K562 (cell line): ENCODE results near the gene EFEMP2. TPM values are rescaled to one million over a fixed set of nuclear protein-coding genes. Genes with fewer than 3 reads are reported as not detected.

Experiments
- EP400 ChIP-seq: fragments of 450-650 bp; IDR thresholded peaks from 2 replicates; pipeline ENCODE4 v1.6.1; 2017; ENCODE audit warnings: antibody characterized with exemption, mild to moderate bottlenecking, moderate library complexity
- GABPB2 ChIP-seq: fragments of 250-450 bp; sonication (Bioruptor Pico); conservative IDR thresholded peaks from 2 replicates; pipeline ENCODE4 v1.5.1; 2021; ENCODE audit warnings: mild to moderate bottlenecking
- HNRNPL ChIP-seq: fragments of 200-400 bp; formaldehyde crosslinking; IDR thresholded peaks from 2 replicates; pipeline ENCODE4 v1.6.1; 2017; ENCODE audit warnings: low read depth, mild to moderate bottlenecking, low read length
- MCM3 ChIP-seq: fragments of 450-650 bp; IDR thresholded peaks from 2 replicates; pipeline ENCODE4 v1.6.1; 2016
- MED1 ChIP-seq: sonication (generic); formaldehyde crosslinking; IDR thresholded peaks from 2 replicates; pipeline ENCODE4 v1.8.1; 2023; ENCODE audit warnings: missing genetic modification reagents, borderline replicate concordance
- RBFOX2 ChIP-seq: fragments of 200-400 bp; formaldehyde crosslinking; IDR thresholded peaks from 2 replicates; pipeline ENCODE4 v1.6.1; 2017; ENCODE audit warnings: low read depth, mild to moderate bottlenecking, low read length, moderate library complexity
- RBM39 ChIP-seq: fragments of 200-400 bp; formaldehyde crosslinking; optimal IDR thresholded peaks from 2 replicates; pipeline ENCODE3; 2018; ENCODE audit warnings: low read depth, low read length
- RNF2 ChIP-seq: sonication (generic); IDR thresholded peaks from 2 replicates; pipeline ENCODE4 v1.6.1; 2016
- SIX5 ChIP-seq, 2 experiments: IDR thresholded peaks; 2 replicates each; pipeline ENCODE4 v1.6.1; 2011; ENCODE audit warnings: low read length in 2 of 2, borderline replicate concordance in 1 of 2, low read depth in 1 of 2, mild to moderate bottlenecking in 1 of 2, moderate library complexity in 1 of 2; ENCODE audit not compliant: insufficient read depth in 1 of 2
- TGIF2 ChIP-seq: sonication (generic); formaldehyde crosslinking; IDR thresholded peaks from 2 replicates; pipeline ENCODE4 v1.8.1; 2022; ENCODE audit warnings: mild to moderate bottlenecking, missing genetic modification reagents, moderate library complexity
- ZC3H4 ChIP-seq: sonication (generic); formaldehyde crosslinking; IDR thresholded peaks from 2 replicates; pipeline ENCODE4 v1.9.0; 2021; ENCODE audit warnings: missing genetic modification reagents, borderline replicate concordance
- ZNF140 ChIP-seq: fragments of 250-450 bp; sonication (Bioruptor Pico); IDR thresholded peaks from 2 replicates; pipeline ENCODE4 v1.8.0; 2021; ENCODE audit warnings: moderate library complexity, mild to moderate bottlenecking, inconsistent platforms
- ZNF24 ChIP-seq: fragments of 450-650 bp; IDR thresholded peaks from 2 replicates; pipeline ENCODE4 v1.6.1; 2016
- ZNF445 ChIP-seq: fragments of 250-450 bp; sonication (Bioruptor Pico); IDR thresholded peaks from 2 replicates; pipeline ENCODE4 v1.4.0; 2020; ENCODE audit warnings: low read depth, mild to moderate bottlenecking, moderate library complexity
- ZNF644 ChIP-seq: fragments of 200-800 bp; sonication (Bioruptor generic); IDR thresholded peaks from 2 replicates; pipeline ENCODE4 v1.6.1; 2016; ENCODE audit warnings: low read depth, missing genetic modification characterization, missing compliant biosample characterization
- polyA plus RNA-seq, 8 experiments: library from polyadenylated mRNA; depleted of rRNA in 4 of 8; stranded (reverse) in 5 of 8; unstranded in 3 of 8; fragments of >200 nt; fragmentation: Nextera tagmentation in 2 of 8; fragmentation: Illumina TruSeq in 1 of 8; extraction: Ambion mirVana in 2 of 8; extraction: Trizol in 1 of 8; gene quantifications; 2 replicates each; pipeline versions ENCODE4 v1.2.1 to v1.2.3, GENCODE V29; 2011 to 2014; ENCODE audit warnings: inconsistent platforms in 1 of 8, missing spikeins in 1 of 8
- total RNA-seq, 7 experiments: library from RNA; depleted of rRNA in 6 of 7; stranded (reverse); fragments of >200 nt in 6 of 7; fragmentation: Illumina TruSeq in 2 of 7; extraction: Trizol in 2 of 7; gene quantifications; 2 replicates each; pipeline versions ENCODE4 v1.2.1 to v1.2.3, GENCODE V29; 2011 to 2021; ENCODE audit warnings: low replicate concordance in 1 of 7
- TF ChIP-seq, protein P1 (sequence below): fragments of 200-800 bp; sonication (Bioruptor generic); IDR thresholded peaks from 2 replicates; pipeline ENCODE4 v1.6.1; 2017; ENCODE audit warnings: missing genetic modification characterization, missing compliant biosample characterization
- TF ChIP-seq, protein P2 (sequence below): fragments of 450-650 bp; IDR thresholded peaks from one replicate; pipeline ENCODE4 v1.6.1; 2018; ENCODE audit warnings: mild to moderate bottlenecking, moderate library complexity; ENCODE audit not compliant: partially characterized antibody
- TF ChIP-seq, protein P3 (sequence below), 2 experiments: fragments of 450-650 bp; IDR thresholded peaks; 2 replicates each; pipeline ENCODE4 v1.6.1; 2016
- TF ChIP-seq, protein P4 (sequence below): fragments of 250-450 bp; sonication (Bioruptor Pico); IDR thresholded peaks from 2 replicates; pipeline ENCODE4 v1.5.0; 2020; ENCODE audit warnings: mild to moderate bottlenecking, borderline replicate concordance

EFEMP2 gene
- total and polyA plus RNA-seq, 9 of the 15 experiments (the other 6 are each of a cell fraction or from before 2014, with no cell fraction given) = 0.07 to 2.9 (median 0.69) TPM; not detected in 1

DNA sequence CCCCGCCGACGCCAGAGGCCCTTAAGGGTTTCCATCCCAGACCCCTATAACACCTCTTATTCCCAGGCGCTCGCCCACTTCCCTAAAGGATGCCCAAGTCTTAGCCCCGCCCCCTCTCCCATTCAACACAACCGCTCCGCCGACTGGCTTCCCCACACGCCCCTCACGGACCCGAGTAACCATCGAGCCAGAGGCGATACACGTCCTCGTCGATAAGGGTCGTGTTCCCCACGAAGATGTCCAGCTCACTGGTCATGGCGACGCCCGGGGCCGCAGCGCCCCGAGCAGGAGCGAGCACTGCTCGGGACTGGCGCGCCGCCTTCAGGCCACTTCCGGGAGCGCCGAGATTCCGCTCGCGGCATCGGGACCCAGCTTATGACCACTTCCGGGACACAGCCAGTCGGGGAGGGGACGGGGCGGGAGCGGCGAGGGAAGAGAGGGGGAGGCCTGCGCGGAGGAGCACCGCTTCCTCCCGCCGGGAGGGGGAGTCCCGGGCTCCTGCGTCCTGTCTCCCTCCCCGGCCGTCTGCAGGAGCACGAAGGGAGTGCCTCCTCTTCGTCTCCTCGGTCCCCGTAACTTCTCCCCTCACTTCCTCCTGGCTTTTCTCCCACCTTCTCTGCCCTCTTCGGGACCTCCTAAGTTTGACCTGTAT, 15.7 kb upstream of the EFEMP2 start, which contains the start of gene FIBP (continued):
- TF ChIP-seq, protein P1, sequence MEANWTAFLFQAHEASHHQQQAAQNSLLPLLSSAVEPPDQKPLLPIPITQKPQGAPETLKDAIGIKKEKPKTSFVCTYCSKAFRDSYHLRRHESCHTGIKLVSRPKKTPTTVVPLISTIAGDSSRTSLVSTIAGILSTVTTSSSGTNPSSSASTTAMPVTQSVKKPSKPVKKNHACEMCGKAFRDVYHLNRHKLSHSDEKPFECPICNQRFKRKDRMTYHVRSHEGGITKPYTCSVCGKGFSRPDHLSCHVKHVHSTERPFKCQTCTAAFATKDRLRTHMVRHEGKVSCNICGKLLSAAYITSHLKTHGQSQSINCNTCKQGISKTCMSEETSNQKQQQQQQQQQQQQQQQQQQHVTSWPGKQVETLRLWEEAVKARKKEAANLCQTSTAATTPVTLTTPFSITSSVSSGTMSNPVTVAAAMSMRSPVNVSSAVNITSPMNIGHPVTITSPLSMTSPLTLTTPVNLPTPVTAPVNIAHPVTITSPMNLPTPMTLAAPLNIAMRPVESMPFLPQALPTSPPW (CRISPR knock-in tag) = peak; percentile 96
- no peak for TF ChIP-seq ZNF445 (CRISPR knock-in tag)
- no peak for TF ChIP-seq MED1
- TF ChIP-seq ZC3H4 (CRISPR knock-in tag) = no peak
- TF ChIP-seq ZNF24 = no peak
- TF ChIP-seq RBM39 = no peak
- TF ChIP-seq ZNF644 (tag) = no peak
- TF ChIP-seq ZNF140 (CRISPR knock-in tag) = no peak
- TF ChIP-seq, protein P2, sequence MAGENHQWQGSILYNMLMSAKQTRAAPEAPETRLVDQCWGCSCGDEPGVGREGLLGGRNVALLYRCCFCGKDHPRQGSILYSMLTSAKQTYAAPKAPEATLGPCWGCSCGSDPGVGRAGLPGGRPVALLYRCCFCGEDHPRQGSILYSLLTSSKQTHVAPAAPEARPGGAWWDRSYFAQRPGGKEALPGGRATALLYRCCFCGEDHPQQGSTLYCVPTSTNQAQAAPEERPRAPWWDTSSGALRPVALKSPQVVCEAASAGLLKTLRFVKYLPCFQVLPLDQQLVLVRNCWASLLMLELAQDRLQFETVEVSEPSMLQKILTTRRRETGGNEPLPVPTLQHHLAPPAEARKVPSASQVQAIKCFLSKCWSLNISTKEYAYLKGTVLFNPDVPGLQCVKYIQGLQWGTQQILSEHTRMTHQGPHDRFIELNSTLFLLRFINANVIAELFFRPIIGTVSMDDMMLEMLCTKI = no peak
- TF ChIP-seq, protein P3, sequence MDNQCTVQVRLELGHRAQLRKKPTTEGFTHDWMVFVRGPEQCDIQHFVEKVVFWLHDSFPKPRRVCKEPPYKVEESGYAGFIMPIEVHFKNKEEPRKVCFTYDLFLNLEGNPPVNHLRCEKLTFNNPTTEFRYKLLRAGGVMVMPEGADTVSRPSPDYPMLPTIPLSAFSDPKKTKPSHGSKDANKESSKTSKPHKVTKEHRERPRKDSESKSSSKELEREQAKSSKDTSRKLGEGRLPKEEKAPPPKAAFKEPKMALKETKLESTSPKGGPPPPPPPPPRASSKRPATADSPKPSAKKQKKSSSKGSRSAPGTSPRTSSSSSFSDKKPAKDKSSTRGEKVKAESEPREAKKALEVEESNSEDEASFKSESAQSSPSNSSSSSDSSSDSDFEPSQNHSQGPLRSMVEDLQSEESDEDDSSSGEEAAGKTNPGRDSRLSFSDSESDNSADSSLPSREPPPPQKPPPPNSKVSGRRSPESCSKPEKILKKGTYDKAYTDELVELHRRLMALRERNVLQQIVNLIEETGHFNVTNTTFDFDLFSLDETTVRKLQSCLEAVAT (IDR thresholded peaks at IDR 0.05) = peak in 1 of 2 experiments; percentile 82; a peak in 1 of 4 replicates
- TF ChIP-seq RBFOX2 = peak; percentile 93
- TF ChIP-seq SIX5 (IDR thresholded peaks at IDR 0.05; ENCODE audit: borderline replicate concordance in 1 of 2, insufficient read depth in 1 of 2, low read depth in 1 of 2, low read length in 2 of 2) = no peak; a peak in 1 of 4 replicates
- TF ChIP-seq HNRNPL = no peak
- TF ChIP-seq MCM3 = no peak
- no peak; the same call in none of the 2 replicates for TF ChIP-seq RNF2
- TF ChIP-seq EP400 = peak; percentile 92
- peak; percentile 22; the same call in 1 of the 2 replicates for TF ChIP-seq TGIF2 (CRISPR knock-in tag)
- TF ChIP-seq GABPB2 (CRISPR knock-in tag) = no peak
- TF ChIP-seq, protein P4, sequence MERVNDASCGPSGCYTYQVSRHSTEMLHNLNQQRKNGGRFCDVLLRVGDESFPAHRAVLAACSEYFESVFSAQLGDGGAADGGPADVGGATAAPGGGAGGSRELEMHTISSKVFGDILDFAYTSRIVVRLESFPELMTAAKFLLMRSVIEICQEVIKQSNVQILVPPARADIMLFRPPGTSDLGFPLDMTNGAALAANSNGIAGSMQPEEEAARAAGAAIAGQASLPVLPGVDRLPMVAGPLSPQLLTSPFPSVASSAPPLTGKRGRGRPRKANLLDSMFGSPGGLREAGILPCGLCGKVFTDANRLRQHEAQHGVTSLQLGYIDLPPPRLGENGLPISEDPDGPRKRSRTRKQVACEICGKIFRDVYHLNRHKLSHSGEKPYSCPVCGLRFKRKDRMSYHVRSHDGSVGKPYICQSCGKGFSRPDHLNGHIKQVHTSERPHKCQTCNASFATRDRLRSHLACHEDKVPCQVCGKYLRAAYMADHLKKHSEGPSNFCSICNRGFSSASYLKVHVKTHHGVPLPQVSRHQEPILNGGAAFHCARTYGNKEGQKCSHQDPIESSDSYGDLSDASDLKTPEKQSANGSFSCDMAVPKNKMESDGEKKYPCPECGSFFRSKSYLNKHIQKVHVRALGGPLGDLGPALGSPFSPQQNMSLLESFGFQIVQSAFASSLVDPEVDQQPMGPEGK (CRISPR knock-in tag) = no peak
